ENCODE results near the gene CD200R1L.
"Not testable (repeated sequence)": the region's sequence is repeated elsewhere in the genome, so short reads cannot be mapped to it uniquely, and the experiment has no call there.

The CD200R1L gene

GRCh38 chr3:112846764-112847163 lies at the start of gene CD200R1L:
Gene CD200R1L (minus strand): TSS chr3:112846864. CDS start chr3:112829367, 17,497 bp downstream.
- no peak for DNase-seq (ENCODE audit: low read depth)

GRCh38 chr3:112894258-112894657 lies 47.6 kb upstream of the CD200R1L start:
- no peak for DNase-seq (ENCODE audit: low read depth)

- no peak for DNase-seq (ENCODE audit: low read depth)
These were observed 42.7 kb upstream of the CD200R1L start for GRCh38 chr3:112889357-112889756.

GRCh38 chr3:112888381-112889085 lies 41.9 kb upstream of the CD200R1L start:
- DNase-seq (ENCODE audit: low read depth), result no peak

- no peak for DNase-seq (ENCODE audit: low read depth)
These were observed 38.1 kb upstream of the CD200R1L start for GRCh38 chr3:112884678-112885290.

- DNase-seq (ENCODE audit: low read depth), result no peak
These were observed 35.2 kb upstream of the CD200R1L start for GRCh38 chr3:112881891-112882290.

GRCh38 chr3:112875561-112875960 lies 28.9 kb upstream of the CD200R1L start:
- DNase-seq (ENCODE audit: low read depth), result no peak

GRCh38 chr3:112874725-112875124 lies 28.1 kb upstream of the CD200R1L start:
- DNase-seq (ENCODE audit: low read depth), result no peak

- DNase-seq (ENCODE audit: low read depth), result no peak
These were observed 27.0 kb upstream of the CD200R1L start for GRCh38 chr3:112873632-112874031.

- DNase-seq (ENCODE audit: low read depth), result no peak
These were observed 25.1 kb upstream of the CD200R1L start for GRCh38 chr3:112871735-112872134.

- no peak for DNase-seq (ENCODE audit: low read depth)
These were observed 19.1 kb upstream of the CD200R1L start for GRCh38 chr3:112865757-112866156.

- no peak for DNase-seq (ENCODE audit: low read depth)
These were observed 14.2 kb upstream of the CD200R1L start for GRCh38 chr3:112860898-112861297.

GRCh38 chr3:112858410-112859069 lies 11.9 kb upstream of the CD200R1L start:
- no peak for DNase-seq (ENCODE audit: low read depth)

- DNase-seq (ENCODE audit: low read depth), result no peak
These were observed 10.9 kb upstream of the CD200R1L start for GRCh38 chr3:112857526-112857925.

GRCh38 chr3:112856537-112856936 lies 9.9 kb upstream of the CD200R1L start:
- peak; percentile 29 for DNase-seq (ENCODE audit: low read depth)

- DNase-seq (ENCODE audit: low read depth), result no peak
These were observed 9.2 kb upstream of the CD200R1L start for GRCh38 chr3:112855883-112856282.

- not testable (repeated sequence) for DNase-seq (ENCODE audit: low read depth)
These were observed 8.4 kb upstream of the CD200R1L start for GRCh38 chr3:112855074-112855473.

GRCh38 chr3:112848196-112848595 lies 1.5 kb upstream of the CD200R1L start:
- DNase-seq (ENCODE audit: low read depth), result no peak

- DNase-seq (ENCODE audit: low read depth), result no peak
These were observed 1.0 kb upstream of the CD200R1L start for GRCh38 chr3:112847692-112848091.

- no peak for DNase-seq (ENCODE audit: low read depth)
These were observed 892 bp downstream of the CD200R1L start for GRCh38 chr3:112845772-112846171.

- no peak for DNase-seq (ENCODE audit: low read depth)
These were observed 17.6 kb downstream of the CD200R1L start for GRCh38 chr3:112829046-112829445.

- no peak for DNase-seq (ENCODE audit: low read depth)
These were observed 24.3 kb downstream of the CD200R1L start for GRCh38 chr3:112822064-112823055.
